ENCODE data around the gene RIF1.

GRCh38 chr2:151408788-151409600 is 708 bp upstream of the RIF1 start:
- TF ChIP-seq REST (IDR thresholded peaks at IDR 0.05; ENCODE audit: low read depth) (no peak), NFIC (IDR thresholded peaks at IDR 0.05) (no peak), CREB1 (IDR thresholded peaks at IDR 0.05; ENCODE audit: low read depth) (no peak), YY1 (IDR thresholded peaks at IDR 0.05; ENCODE audit: low read depth) (no peak), EP300 (IDR thresholded peaks at IDR 0.05; ENCODE audit: borderline replicate concordance) (no peak), MAX (IDR thresholded peaks at IDR 0.05) (no peak), TEAD4 (IDR thresholded peaks at IDR 0.05) (no peak)

Measured in Ishikawa (cell line).